ENCODE measurements around the gene UBE2F. TPM values are rescaled to one million over a fixed set of nuclear protein-coding genes. Genes with fewer than 3 reads are reported as not detected.

Gene UBE2F
- total RNA-seq, 1 donor from 2014 or later = 38.6 TPM

GRCh38 chr2:238039151-238039550, 72.3 kb downstream of the UBE2F start:
- no peak for DNase-seq (ENCODE audit: low spot score, unreplicated experiment)
- peaks cover 2% of the 10 kb centered on the region for H3K4me1 Mint-ChIP-seq (ENCODE audit: low read depth)
- H3K9me3 Mint-ChIP-seq (ENCODE audit: low read depth) = no peaks in the 10 kb centered on the region
- H3K27me3 Mint-ChIP-seq = no peaks in the 10 kb centered on the region
- no peak overlapping the region for H3K27ac Mint-ChIP-seq
- no peak for TF ChIP-seq CTCF (IDR thresholded peaks at IDR 0.05; ENCODE audit: unreplicated experiment)
- H3K4me3 Mint-ChIP-seq (ENCODE audit: low read depth) = no peak overlapping the region
- H3K36me3 Mint-ChIP-seq (ENCODE audit: insufficient read depth) = peaks cover 17% of the 10 kb centered on the region

- DNase-seq (ENCODE audit: low spot score, unreplicated experiment) = no peak
- Mint-ChIP-seq H3K4me3 (ENCODE audit: low read depth) (no peak overlapping the region), H3K27ac (no peak overlapping the region), H3K27me3 (no peaks in the 10 kb centered on the region), H3K4me1 (ENCODE audit: low read depth) (peaks cover 2% of the 10 kb centered on the region), H3K36me3 (ENCODE audit: insufficient read depth) (peaks cover 12% of the 10 kb centered on the region), H3K9me3 (ENCODE audit: low read depth) (no peaks in the 10 kb centered on the region)
- no peak for TF ChIP-seq CTCF (IDR thresholded peaks at IDR 0.05; ENCODE audit: unreplicated experiment)
These were observed 73.2 kb downstream of the UBE2F start for GRCh38 chr2:238039985-238040384.

DNA sequence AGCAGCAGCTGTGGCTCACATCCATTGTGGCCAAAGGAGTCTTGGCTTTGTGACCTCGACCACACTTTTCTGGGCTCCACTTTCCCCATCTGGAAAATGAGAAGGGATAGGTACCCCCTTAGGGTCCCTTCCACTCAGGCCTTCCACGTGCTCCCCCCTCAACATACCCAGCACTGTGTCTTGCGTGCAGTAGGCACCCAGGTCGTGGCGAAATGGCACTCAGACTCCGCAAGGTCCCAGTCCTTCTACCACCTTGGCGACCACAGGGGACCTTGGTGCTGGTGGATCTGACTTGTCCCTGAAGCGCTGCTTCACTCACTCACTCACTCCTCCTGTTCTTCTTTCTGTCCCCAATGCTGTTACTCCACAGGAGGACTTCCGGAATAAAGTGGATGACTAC, 74.1 kb downstream of the UBE2F start:
- H3K36me3 Mint-ChIP-seq (ENCODE audit: insufficient read depth) = peaks cover 8% of the 10 kb centered on the region
- TF ChIP-seq CTCF (IDR thresholded peaks at IDR 0.05; ENCODE audit: unreplicated experiment) = no peak
- no peak for DNase-seq (ENCODE audit: low spot score, unreplicated experiment)
- H3K27ac Mint-ChIP-seq = no peak overlapping the region
- H3K9me3 Mint-ChIP-seq (ENCODE audit: low read depth) = no peaks in the 10 kb centered on the region
- H3K4me1 Mint-ChIP-seq (ENCODE audit: low read depth) = no peaks in the 10 kb centered on the region
- no peaks in the 10 kb centered on the region for H3K27me3 Mint-ChIP-seq
- H3K4me3 Mint-ChIP-seq (ENCODE audit: low read depth) = no peak overlapping the region

- Mint-ChIP-seq H3K9me3 (ENCODE audit: low read depth) (peaks cover 3% of the 10 kb centered on the region), H3K36me3 (ENCODE audit: insufficient read depth) (peaks cover 15% of the 10 kb centered on the region), H3K4me3 (ENCODE audit: low read depth) (no peak overlapping the region), H3K27me3 (no peaks in the 10 kb centered on the region), H3K4me1 (ENCODE audit: low read depth) (no peaks in the 10 kb centered on the region), H3K27ac (no peak overlapping the region)
- no peak for DNase-seq (ENCODE audit: low spot score, unreplicated experiment)
- TF ChIP-seq CTCF (IDR thresholded peaks at IDR 0.05; ENCODE audit: unreplicated experiment) = no peak
These were observed 75.3 kb downstream of the UBE2F start for GRCh38 chr2:238042090-238042489.

DNA sequence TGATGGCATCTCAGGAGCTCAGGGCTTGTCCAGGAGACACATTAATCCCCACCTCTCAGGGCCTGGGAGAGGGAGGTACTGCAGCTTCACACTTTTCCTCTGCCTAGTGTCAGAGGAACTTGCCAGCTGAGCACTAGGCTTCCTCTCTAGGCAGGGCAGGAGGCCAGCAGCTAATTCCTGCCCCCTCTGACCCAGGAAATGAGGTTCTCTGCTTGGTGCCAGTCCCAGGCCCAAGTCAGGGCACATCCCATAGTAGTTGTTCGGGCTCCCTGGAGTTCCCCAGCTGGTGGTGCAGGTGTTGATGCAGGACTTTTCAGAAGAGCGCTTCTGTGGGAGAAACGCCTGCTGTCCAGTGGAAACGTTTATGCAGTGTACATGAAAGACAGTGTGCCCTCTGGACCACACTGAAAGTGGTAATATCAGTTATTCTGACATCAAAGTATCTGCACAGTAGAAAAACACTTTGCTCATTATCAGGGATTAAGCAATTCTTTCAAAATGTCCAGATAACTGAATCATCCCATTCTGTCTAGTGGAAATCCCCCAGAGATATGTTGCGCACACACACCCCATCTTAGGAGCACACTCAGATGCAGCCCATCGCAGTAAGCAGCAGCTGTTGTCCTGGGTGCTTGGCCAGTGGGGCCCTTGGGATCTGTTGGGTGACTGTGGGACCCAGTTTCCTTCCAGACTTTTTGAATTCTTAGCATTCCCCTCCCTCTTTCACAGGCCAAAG, 76.2 kb downstream of the UBE2F start:
- no peak overlapping the region for H3K27ac Mint-ChIP-seq
- TF ChIP-seq CTCF (IDR thresholded peaks at IDR 0.05; ENCODE audit: unreplicated experiment) = no peak
- no peaks in the 10 kb centered on the region for H3K4me1 Mint-ChIP-seq (ENCODE audit: low read depth)
- peaks cover 22% of the 10 kb centered on the region for H3K36me3 Mint-ChIP-seq (ENCODE audit: insufficient read depth)
- DNase-seq (ENCODE audit: low spot score, unreplicated experiment) = no peak
- no peaks in the 10 kb centered on the region for H3K27me3 Mint-ChIP-seq
- H3K9me3 Mint-ChIP-seq (ENCODE audit: low read depth) = peaks cover 10% of the 10 kb centered on the region
- H3K4me3 Mint-ChIP-seq (ENCODE audit: low read depth) = no peak overlapping the region

Measured in progenitor cell of endocrine pancreas (in vitro differentiated cells).